Midbrain (tissue), 1 donor: ENCODE data around the gene CCDC107.

Experiments used
- DNase-seq: peaks from one replicate; lab custom pipeline; 2025; lab: John Stamatoyannopoulos, UW

CCDC107 gene

DNA sequence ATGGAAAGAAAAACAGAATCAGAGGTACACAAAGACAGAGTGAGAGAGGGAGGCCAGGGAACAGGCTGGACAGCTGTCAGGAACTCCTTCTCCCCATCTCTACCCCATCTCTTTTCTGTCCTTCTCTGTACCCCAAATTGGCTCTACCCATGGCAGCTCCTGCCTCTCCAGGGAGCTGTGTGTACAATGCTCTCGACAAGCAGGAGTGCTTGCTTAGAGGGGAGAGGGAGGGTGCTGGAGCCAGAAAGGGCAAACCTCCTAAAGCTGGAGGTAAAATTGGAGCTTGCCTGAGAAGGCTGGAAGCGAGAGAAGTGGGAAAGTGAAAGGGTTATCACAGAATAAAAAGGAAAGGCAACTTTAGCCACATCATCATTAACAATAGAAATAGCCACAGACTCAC, 25.2 kb downstream of the CCDC107 start:
- DNase-seq: no peak

DNA sequence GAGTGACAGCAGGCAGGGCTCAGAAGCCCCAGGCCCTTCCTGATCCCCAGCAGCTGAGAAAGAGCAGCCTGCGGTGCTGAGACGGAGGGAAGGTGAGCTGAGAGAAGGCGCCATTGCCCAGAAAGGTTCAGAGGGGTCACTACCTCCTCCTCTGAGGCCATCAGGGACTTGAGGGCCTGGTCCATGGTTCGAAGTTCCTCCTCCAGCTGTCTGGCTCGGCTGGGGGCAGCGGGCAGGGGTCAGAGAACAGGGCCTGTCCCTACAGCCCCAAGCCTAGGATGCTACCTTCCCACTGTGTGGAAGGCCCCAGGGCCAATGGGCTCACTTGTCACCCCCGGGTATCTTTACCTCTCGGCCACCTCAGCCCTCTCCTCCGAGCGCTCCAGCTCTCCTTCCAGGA, 26.8 kb downstream of the CCDC107 start:
- DNase-seq: no peak

DNA sequence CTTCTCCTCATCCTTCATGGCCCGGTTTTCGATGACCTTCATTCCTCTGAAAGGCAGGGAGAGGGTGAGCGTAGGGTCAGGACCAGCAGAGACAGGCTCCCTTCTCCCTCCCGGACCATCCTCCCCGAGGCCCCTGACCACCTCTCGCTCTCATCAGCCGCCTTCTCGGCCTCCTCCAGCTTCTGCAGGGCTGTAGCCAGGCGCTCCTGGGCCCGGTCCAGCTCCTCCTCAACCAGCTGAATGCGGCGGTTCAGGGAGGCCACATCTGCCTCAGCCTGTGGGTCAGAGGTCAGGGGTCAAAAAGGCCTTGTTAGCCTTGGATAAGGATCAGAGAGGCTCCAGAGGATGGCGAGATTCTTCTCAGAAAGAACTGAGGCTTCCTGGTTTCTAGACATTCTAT, 27.4 kb downstream of the CCDC107 start:
- no peak for DNase-seq

DNA sequence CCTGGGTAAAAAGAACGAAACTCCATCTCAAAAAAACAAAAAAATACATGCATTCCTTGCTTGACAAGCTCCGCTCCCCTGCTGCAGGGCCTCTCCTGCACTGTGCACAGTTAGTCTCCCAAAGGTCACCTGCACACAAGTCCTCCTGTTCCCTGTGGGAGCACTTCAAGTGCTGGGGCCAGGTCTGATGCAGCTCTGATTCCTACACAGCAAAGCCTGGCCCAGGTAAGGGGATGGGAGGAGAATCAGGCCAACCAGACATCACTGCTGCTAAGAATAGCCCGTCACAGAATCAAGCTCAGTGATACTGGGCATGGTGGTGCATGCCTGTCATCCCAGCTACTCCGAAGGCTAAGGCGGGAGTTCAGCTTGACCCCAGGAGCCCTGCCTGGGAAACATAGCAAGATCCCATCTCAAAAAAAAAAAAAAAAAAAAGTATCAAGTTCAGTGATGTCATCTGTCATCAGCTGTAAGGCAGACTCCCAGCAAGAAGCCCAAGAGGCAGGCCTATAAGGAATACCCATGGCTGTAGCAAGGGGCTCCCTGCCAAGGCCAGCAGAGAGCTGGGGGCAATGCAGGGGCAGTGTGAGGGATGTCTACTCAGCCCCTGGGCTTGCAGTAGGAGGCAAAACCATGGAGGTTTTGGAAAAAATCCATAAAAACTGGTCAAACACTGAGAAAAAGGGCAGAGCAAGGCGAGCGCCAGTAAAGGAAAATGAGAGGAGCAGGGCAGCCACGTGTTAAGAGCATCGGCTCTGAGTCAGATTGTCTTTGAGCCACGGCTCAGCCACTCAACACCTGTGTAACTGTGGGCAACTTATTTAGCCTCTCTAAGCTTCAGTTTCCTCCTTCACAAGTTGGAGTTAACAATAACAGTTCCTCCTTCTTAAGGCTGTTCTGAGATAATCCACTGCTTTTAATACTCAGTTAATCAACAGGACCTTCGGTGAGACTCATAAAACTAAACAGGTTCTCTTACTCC, 28.4 kb downstream of the CCDC107 start:
- DNase-seq: no peak

DNA sequence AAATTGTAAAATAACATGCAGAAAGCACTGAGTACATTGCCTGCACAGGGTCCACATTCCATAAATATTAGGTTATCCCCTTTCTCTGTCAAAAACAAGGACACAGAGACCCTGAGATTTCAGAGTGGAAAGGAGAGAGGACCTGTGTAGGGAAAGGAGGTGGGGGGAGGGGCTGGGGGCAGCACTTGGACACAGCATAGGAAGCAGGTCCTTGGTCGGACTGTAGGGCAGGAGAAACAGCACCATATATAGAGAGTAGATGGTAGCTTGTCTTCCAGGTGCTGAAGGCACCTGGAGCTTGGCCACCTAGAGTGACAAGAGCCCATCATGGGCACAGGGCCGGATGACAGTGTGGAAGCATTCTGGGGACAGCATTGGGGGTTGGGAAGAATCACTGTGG, 29.2 kb downstream of the CCDC107 start:
- DNase-seq: no peak

DNA sequence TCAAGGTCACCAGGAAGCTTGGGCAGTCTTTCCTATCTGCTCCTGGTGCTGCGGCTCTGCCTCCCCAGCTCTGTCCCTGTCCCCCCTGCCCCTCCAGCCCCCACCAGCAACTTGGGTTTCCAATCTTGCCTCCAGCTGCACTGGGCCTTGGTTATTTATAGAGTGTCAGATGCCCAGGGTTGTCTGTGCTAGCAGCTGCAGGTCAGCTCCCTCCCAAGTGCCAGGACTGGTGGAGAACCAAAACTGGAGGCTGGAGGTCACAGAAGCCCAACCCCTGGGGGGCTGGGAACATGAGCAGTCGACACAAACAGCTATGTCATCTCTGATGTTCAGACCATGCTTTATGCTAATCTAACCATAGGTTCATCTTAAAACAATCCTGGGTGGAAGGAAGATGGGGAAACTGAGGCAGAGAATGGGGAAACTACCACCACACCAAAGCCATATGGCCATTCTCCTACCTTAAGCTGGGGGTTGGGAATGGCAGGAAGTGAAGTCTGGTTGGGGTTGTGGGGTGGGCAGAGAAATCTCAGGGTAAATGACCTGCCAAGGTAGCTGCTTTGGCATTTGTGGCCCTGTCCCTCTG, 30.0 kb downstream of the CCDC107 start:
- no peak for DNase-seq

DNA sequence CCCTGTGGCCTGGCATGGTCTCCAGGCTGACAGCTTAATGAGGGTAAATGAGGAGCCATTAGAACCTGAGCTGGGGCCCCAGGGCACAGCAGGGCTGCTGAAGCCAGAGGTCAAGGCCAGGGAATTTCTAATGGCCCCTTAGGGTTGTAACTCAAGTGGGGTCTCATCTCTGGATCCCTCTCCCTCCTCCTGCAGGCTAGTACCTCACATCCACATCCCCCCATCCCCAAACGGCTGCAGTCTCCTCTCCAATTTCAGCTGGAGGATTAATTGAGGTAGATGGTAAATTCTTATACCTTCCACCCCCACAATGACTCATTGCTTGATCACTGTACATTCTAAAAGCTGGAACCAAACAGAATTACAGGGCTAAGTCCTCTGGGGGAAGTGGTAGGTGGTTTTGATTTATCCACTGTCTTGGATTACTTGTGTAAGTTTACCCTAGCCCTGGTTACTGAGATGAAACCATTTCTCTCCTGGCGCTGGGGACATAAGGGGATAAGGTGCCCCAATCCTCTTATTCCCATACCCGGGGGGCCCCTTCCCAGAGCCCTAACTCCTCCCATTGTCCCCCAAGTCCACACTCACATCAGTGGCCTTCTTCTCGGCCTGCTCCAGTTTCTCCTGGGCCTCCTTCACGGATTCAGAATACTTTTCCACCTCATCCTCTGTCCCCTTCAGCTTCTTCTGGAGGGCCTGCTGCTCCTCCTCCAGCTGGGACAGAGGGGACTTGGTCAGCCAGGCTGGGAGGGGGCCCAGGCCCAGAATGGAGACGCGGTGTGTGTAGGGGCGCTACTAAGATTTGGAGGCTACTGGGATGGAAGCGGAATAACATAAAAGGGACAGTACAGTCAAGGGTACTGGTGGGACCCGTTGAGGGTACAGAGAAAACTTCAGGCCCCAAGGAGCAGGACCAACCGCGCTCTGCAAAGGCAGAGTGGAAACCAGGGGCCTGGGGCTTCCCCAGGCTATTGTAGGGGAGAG, 30.8 kb downstream of the CCDC107 start:
- no peak for DNase-seq

DNA sequence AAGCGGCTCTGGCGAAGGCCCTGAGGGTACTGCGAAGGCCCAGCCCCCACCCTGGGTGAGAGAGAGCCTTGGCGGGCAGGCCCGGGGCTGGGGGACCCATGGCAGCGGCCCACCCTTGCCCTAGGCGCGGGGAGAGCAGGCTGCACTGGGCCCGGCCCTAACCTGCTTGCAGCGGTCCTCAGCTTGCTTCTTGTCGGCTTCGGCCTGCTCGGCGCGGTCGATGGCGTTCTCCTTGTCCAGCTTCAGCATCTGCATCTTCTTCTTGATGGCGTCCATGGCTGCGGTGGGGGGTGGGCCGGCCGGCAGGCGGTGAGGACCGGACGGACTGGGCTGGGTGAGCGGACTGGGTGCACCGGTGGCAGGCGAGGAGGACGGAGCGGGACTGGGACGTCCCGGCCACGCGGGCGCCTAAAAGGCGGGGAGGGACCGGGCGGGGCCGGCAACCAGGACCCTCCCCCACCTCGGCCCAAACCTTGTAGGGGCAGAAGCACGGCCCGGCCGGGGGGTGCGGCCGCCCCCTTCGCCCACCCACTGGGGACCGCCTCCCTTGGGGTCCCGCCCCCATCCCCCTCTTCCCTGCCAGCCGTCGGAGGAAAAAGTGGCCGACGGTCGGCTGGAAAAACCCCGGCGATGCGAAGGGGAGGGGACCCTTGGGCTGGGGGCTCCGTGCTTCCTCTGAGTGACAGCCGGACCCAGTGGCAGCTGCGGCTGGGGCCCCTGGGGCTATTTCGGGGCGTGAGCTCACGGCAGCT, 31.6 kb downstream of the CCDC107 start, which contains the start of gene TPM2:
Gene TPM2 (minus strand): TSS at position 384 of the 752 bp plus-strand sequence. CDS start 108 bp downstream, at position 276.
- no peak for DNase-seq

DNA sequence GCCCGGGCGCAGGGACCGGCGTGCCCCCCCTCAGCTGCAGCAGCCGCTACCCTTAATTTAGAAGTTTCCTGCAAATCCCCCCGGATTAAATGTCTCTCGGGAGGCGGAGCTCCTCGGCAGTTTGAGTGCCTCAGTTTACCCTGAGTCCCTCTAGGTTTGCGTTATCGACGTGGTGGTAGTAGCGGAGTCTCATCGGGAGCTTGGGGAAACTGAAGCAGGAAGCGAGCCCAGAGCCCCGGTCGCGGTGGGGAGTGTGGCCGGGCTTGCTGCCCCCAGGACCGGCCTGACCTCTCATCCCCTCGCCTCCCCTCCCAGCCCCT, 32.2 kb downstream of the CCDC107 start:
- no peak for DNase-seq

DNA sequence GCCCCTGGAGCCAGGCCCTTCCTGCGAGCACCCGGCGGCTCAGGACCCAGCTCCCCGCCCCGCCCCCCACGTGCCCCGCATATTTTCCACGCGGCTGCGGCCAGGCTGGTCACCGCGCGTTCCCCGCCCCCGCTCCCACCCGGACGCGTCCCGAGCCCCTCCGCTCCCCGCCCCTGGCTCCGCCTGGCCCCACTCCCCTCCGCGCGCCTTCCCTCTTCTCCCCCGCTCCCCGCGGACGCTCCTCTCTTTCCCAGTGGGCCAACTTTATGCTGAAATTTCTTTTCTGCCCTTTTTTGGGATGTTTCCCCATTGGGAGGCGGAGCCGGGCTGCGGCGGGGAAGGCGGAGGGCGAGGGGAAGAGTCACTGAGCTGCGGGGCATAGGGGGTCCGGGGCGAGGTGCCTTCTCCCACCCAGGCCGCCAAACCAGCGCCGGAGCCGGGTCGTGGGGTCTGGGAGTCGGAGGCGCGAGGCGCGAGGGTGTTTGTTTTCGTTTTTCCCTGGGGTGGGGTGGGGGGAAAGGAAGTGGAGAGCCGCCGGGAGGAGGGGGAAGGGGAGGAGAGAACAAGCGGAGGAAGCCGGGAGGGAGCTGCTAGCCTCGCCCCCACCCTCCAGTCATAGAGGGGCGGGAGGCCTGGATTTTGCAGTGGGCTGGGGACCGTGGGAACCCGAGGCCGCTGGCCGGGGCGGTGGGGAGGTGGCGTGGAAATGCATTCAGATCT, 32.7 kb downstream of the CCDC107 start:
- peak; percentile 6 for DNase-seq

DNA sequence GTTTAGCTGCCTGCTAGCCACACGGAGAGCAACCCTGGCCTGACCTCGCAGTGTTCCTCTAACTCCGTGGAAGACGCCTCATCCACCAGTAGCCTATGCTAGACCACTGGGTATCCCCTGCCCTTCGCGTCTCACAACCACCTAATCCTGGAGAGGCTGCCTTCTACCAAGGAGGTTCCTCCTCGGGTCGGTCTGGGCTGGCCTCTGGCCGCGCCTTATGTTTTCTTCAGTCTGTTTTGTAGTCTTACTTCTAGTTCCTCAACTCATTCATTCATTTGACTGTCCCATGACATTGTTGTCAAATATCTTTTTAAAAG, 33.2 kb downstream of the CCDC107 start:
- no peak for DNase-seq

DNA sequence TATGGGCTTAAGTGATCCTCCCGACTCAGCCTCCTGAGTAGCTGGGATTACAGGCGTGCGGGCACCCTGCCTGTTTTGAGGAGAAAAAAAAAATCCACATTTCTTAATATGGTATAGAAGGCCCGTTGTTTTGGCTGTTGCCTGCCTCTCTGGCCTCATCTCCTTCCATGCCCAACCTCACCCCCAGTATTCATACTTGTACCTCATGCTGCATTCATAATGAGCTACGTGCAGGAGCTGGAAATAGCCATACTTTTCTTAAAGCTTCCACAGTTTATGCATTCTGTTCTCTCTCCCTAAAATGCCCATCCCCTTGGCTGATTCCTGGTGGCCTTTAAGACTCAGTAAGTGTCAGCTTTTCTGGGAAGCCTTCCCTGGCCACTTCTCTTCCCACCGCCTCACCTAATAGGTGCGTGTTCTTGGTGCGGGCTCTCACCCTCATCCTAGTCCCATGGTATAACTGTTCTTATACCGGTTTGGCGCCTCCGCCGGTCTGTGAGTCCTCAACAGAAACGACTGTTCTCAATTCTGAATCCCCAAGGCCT, 33.7 kb downstream of the CCDC107 start:
- DNase-seq: no peak

DNA sequence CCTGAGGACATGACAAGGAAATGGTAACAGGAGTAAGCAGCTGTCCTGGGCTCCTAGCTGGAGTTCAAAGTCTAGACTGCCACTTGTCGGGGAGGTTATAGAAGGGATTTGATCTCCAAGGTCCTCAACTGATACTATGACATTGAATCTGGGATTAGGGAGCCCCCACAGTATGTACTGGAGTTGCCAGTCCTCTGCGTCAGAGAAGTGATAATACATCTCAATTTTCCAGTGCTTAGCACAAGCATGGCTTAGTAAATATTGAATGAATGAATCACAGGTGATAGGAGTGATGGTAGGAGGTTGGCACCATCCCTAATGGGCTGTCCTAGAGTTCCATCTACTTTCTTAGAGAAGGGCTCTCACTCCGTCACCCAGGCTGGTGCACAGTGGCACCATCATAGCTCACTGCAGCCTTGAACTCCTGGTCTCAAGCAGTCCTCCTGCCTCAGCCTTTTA, 37.9 kb downstream of the CCDC107 start:
- no peak for DNase-seq

DNA sequence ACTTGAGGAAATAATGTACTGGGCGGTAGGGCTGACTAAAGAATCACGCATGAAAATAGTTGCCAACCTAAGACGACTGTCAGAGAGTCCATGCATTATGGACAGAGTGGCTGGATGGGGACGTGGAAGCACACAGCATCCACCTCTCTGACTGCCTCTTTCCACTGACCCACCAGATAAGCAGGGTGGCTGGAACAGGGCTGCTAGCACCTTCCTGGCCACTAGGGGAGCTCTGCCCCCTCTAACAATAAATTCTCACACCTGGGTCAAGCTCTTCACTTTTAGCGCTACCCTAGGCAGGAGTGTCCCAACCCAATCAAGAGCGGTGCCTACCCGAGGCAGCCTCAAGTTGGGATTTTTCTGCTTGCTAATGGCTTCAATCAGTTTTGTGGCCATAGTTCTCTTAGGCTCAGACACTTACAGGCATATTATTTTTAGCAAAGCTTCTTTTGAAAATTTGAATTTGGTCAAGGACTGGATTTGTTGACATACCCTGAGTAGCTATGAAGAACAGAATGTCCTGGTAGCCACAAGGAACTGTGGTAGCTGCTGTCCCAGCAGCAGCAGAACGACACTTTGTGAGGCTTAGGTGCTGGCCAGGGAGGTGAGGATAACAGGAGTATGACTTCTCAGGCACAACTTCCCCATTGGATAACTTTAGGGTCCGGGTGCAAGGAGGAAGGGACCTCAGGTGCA, 38.6 kb downstream of the CCDC107 start:
- DNase-seq: peak; percentile 31

DNA sequence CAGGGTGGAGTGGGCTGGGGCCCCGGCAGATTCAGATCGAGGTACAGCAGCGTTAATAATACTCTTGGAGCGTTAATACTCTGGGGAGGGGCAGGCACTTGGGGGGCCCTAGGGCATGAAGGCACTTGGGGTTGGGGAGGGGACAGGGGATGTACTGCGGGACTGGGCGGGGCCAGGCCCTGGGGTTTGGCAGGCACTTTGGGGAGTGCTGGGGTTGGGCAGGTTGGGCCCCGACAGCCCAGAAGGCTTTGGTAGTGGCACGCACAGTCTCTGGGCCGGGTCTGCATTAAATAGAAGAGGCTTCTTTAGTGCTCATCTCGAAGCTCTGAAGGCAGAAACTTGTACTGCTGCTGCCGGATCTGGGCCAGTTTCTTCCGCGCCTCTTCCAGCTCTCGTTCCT, 39.4 kb downstream of the CCDC107 start:
- no peak for DNase-seq

DNA sequence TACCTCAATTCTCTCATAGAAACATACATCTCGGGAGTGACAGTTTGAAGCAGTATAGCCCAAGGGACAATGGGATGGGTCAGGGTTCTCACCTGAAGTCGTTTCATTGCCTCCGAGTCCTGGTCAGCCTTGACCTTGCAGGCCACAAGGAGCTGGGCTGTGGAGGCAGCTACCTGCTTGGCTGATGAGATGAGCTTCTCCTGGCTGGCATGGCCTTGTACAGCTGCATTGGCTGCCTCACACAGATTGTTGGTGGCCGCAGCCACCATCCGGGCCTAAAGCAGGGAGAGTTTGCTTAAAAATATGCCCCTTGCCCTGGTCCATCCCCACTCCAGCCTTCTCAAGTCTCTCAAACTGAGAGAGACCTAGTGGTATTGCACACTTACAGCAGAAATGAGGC, 40.1 kb downstream of the CCDC107 start:
- no peak for DNase-seq

DNA sequence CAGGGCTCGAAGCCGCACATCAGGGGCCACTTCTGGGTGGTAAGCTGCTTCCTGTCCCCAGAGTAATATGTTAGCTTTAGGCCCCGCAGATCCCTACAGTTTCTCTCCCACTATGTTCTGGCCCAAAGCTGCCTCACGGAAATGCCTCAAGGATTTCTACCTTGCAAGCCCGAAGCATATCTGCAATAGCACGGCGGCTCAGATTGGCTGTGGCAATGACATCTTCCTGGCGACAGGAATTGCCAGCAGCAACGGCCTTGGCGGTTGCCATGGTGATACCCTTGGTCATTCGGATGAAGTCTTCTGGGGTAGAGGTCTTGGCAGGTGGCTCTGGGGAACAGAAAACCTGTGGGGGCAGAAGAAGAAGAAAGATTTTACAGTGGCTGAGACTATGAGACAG, 41.9 kb downstream of the CCDC107 start:
- DNase-seq: no peak

DNA sequence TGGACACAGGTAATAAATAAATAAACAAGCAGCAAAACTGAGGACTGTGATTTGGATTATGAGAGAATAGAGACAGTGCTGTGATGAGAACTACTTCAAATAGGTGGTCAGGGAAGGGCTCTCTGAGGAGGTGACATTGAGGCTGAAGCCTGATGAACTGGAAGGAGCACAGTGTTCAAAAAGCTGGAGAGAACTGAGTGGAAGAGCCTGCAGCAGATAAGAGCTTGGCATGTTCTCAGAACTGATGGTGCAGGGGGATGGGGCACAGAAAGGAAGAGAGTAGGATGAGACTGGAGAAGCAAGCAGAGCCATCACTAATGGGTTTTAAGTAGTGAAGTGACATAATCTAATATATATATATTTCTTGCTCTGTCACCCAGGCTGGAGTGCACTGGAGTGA, 42.9 kb downstream of the CCDC107 start:
- DNase-seq: no peak

DNA sequence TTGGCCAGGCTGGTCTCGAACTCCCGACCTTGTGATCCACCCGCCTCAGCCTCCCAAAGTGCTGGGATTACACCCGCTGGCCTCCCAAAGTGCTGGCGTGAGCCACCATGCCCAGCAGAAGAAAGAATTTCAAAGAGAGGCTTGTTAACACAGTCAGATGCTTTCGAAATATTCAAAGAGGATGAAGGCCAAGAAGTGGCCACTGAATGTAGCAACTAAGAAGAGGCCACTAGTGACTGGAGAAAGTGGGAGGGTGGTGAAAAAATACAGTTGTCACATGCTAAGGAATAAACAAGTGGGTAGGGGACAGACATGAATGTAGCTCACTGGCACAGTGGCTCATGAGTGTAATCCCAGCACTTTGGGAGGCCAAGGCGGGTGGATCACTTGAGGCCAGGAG, 44.6 kb downstream of the CCDC107 start:
- no peak for DNase-seq
